ENCODE results near the gene FNTB. TPM values are rescaled to one million over a fixed set of nuclear protein-coding genes. Genes with fewer than 3 reads are reported as not detected.

FNTB gene
- total and polyA plus RNA-seq, 9 of the 15 experiments (the other 6 are each of a cell fraction or from before 2014, with no cell fraction given), result 6.9 to 23.2 (median 12.2) TPM

GRCh38 chr14:65109357-65109756 is 122.7 kb downstream of the FNTB start:
- Histone ChIP-seq H2AFZ (ENCODE audit: low read depth, low read length) (no peak overlapping the region), H4K20me1 (replicated peaks; ENCODE audit: control insufficient read depth, insufficient read depth, low read length) (no peaks in the 10 kb centered on the region), H3K9me1 (ENCODE audit: control insufficient read depth, insufficient read depth, low read length) (no peaks in the 10 kb centered on the region), H3K79me2 (ENCODE audit: control insufficient read depth, insufficient read depth, low read length) (no peaks in the 10 kb centered on the region), H3K4me1 (replicated peaks in 1 of 2; ENCODE audit: control insufficient read depth in 2 of 2, insufficient read depth in 2 of 2, low read length in 2 of 2) (peaks cover 7 to 27% of the 10 kb centered on the region in 2 experiments; a peak in 4 of 5 replicates), H3K9me3 (replicated peaks; ENCODE audit: control insufficient read depth, insufficient read depth, low read depth, low read length) (no peaks in the 10 kb centered on the region), H3K9ac (ENCODE audit: insufficient read depth in 1 of 2, low read depth in 2 of 2, low read length in 2 of 2) (no peak overlapping the region), H3K36me3 (ENCODE audit: control insufficient read depth, insufficient read depth, low read length) (no peaks in the 10 kb centered on the region), H3K27me3 (ENCODE audit: control insufficient read depth in 2 of 2, insufficient read depth in 2 of 2, low read length in 2 of 2) (no peaks in the 10 kb centered on the region), H3K4me3 (no peak overlapping the region), H3K27ac (ENCODE audit: extremely low read depth, low read depth, low read length) (no peak overlapping the region), H3K4me2 (ENCODE audit: insufficient read depth, low read length) (no peak overlapping the region)
- intact Hi-C loops (cut with micrococcal nuclease) (no loop called here), in situ Hi-C loops (cut with MboI) (no loop called here)
- TF ChIP-seq BCOR (IDR thresholded peaks at IDR 0.05), result peak; percentile 77
- TF ChIP-seq PHF21A (IDR thresholded peaks at IDR 0.05; ENCODE audit: borderline replicate concordance, low read depth), result no peak
- TF ChIP-seq POLR2G (IDR thresholded peaks at IDR 0.05; ENCODE audit: low read depth, low read length), result no peak
- TF ChIP-seq PTBP1 (IDR thresholded peaks at IDR 0.05; ENCODE audit: low read depth, low read length), result 0 out of 2 replicates have a peak, but pooled peaks have one; percentile 69
- peak; percentile 70 for TF ChIP-seq RBM25 (IDR thresholded peaks at IDR 0.05; ENCODE audit: low read depth, low read length, severe bottlenecking)
- no peak for TF ChIP-seq ILK (tag; IDR thresholded peaks at IDR 0.05; ENCODE audit: borderline replicate concordance, low read depth)
- peak; percentile 96 for TF ChIP-seq ZFP36 (IDR thresholded peaks at IDR 0.05; ENCODE audit: low read depth, low read length, partially characterized antibody)
- 0 out of 4 replicates have a peak, but pooled peaks of 1 of the 2 experiments have one; percentile 17 for TF ChIP-seq KDM1A (IDR thresholded peaks at IDR 0.05)
- TF ChIP-seq ZNF436 (CRISPR knock-in tag; IDR thresholded peaks at IDR 0.05), result peak; percentile 83
- 37% methylated on average over 4 of the region's 4 CpGs for WGBS (ENCODE audit: insufficient coverage, low coverage, missing lambda C conversion rate)
- CTCF ChIA-PET (ENCODE audit: low intra/inter-chr PET ratio), result no interaction called here
- DNase-seq (ENCODE audit: extremely low read depth in 1 of 4, low spot score in 3 of 4) (no peak), ATAC-seq (no peak), FAIRE-seq (no peak)
- no TSS peak for BruUV-seq (replicated peaks)
- POLR2A ChIA-PET, result interaction anchor here (0.7 kb wide), 1 partner anchor 9 kb away, joined by 4 read pairs; no protein-coding TSS in a partner anchor

All from K562 (cell line).